Measurements from ENCODE around the gene FMNL1.
"Not testable (repeated sequence)": the region's sequence is repeated elsewhere in the genome, so short reads cannot be mapped to it uniquely, and the experiment has no call there.

FMNL1 gene

DNA sequence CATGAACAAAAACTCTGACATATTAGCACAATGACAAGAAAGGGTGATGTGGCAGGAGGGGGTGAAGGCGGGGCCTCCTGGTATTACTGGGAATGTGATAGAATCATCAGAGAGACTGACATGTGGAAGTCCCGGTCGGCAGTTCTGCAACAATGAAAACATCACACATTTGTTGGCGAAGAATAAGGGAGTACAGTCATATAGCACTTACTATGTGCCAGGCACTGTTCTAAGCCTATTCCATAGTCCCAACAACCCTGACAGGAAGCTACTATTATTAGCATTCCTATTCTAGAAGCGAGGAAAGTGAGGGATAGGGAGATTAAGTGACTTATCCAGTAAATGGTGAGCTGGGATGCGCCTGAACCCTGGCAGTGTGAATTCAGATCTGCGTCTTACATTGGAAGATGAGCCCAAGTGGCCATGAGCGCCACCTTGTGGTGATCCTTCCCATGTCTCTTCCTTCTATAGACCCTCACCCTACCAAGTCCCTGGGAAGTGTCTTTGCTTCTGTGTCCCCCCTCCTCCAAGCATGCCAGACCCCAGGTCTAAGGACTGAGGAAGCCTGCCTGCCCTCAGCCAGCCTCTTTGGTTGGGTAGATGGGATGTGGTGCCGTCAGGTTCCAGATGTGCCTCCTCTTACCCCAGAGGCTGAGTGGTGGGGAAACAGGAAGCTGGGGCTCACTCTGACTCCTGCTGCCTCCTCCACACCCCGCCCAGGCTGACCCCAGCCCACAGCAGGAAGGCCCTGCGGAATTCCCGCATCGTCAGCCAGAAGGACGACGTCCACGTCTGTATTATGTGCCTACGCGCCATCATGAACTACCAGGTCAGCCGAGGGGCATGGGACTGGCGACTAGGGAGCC, 14.0 kb downstream of the FMNL1 start:
- peak; percentile 64 for DNase-seq

- no peak for DNase-seq
Measured at GRCh38 chr17:45236282-45236606, 14.6 kb downstream of the FMNL1 start.

DNA sequence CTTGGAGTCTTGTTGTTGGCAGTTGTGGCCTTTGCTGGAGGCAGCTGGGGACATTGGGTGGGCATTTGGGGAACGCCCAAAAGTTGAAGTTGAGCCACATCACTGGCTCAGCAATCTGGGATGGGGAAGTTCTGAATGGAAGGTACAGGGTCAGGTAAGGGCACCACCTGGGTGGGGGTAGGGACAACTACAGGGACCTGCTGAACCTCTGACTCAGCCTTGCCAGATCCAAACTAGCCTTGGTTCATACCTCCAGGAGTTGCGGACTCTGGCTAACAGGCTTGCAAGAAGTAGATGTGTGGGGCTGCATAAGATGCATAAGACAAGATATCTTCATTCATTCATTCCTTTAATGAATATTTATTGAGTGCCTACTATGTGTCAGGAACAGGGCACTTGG, 16.0 kb downstream of the FMNL1 start:
- DNase-seq: no peak

DNA sequence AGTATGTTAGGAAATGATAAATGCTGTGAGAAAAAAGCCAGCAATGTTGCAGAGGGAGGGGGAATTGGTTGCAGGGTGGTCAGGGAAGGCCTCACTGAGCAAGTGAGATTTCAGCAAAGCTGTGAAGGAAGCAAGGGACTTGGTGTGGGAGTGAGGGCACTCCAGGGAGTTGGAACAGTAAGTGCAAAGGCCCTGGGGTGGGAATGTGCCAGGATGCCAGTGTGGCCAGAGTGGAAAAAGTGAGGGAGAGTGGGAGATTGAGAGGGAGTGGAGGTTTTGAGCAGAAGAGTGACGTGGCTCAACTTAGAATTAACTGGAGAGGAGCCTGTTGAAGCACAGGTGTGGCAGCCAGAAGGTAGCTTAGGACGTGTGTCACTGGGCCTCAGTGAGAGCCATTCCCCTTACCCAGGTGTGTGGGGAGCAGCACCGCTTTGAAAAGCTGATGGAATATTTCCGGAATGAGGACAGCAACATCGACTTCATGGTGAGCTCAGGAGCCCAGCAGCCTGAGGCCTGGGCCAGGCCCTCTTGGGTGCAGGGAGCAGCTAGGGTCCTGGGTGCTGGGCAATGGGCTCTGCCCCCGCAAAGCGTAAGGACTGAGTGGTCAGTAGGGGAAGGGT, 16.6 kb downstream of the FMNL1 start:
- DNase-seq: no peak

- no peak for DNase-seq
Measured at GRCh38 chr17:45240905-45241327, 19.2 kb downstream of the FMNL1 start.

DNA sequence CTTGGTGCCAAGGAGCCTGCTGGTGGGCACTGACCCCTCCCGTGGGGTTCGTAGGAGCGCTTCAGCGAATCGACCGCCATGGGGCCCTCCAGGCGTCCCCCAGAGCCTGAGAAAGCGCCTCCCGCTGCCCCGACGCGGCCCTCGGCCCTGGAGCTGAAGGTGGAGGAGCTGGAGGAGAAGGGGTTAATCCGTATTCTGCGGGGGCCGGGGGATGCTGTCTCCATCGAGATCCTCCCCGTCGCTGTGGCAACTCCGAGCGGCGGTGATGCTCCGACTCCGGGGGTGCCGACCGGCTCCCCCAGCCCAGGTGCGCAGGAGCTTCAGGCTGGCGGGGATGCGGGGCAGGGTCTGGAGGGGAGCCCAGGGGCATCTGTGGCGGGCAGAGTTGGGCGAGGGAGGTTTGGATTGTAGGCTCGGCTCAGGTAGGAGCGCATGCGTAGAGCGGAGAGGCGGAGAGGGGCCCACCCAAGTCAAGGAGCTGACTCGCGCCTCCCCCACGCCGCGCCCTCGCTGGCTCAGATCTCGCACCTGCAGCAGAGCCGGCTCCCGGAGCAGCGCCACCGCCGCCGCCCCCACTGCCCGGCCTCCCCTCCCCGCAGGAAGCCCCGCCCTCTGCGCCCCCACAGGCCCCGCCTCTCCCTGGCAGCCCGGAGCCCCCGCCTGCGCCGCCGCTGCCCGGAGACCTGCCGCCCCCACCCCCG, 19.8 kb downstream of the FMNL1 start:
- DNase-seq: no peak

DNA sequence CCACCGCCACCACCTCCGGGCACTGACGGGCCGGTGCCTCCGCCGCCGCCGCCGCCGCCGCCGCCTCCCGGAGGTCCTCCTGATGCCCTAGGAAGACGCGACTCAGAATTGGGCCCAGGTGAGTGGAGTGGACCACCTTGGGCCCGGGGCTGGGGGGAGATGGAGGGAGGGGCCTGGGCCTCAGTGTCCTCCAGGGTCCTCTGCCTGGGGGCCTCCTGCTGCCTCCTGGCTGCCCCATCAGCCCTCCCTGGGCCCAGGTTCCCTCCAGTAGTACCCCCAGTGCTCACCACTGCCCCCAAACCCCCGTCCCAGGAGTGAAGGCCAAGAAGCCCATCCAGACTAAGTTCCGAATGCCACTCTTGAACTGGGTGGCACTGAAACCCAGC, 20.3 kb downstream of the FMNL1 start:
- DNase-seq: no peak

DNA sequence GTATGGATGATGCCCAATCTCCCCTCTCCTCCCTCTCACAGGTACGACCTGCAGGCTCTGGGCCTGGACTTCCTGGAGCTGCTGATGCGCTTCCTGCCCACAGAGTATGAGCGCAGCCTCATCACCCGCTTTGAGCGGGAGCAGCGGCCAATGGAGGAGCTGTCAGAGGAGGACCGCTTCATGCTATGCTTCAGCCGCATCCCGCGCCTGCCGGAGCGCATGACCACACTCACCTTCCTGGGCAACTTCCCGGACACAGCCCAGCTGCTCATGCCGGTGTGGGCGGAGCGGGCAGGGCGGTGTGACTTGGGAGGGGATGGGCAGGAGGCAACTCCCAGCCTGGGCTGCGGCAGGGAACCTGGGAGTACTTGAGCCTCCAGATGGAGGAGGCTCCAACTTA, 22.1 kb downstream of the FMNL1 start:
- no peak for DNase-seq

- DNase-seq: no peak
Measured at GRCh38 chr17:45244725-45245656, 23.3 kb downstream of the FMNL1 start.

DNA sequence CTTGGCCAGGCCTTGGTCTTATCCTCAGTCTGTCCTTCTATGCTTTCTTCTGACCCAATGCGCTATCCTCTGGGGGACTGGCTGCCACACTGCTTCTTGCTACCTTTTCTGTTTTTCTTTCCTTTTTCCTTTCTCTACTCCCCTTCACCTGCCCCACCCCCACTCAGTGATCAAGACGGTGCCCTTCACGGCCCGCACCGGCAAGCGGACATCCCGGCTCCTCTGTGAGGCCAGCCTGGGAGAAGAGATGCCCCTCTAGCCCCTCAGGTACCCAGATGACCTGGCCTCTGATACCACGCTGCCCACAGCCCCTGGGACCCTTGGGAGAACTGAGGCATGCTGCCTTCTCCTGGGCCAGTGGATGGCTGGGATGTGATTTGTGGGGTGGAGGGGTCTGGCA, 24.7 kb downstream of the FMNL1 start:
- DNase-seq: no peak

- no peak for DNase-seq
Measured at GRCh38 chr17:45246861-45247428, 25.3 kb downstream of the FMNL1 start.

- DNase-seq: peak; percentile 37
Measured at GRCh38 chr17:45247429-45248131, 25.9 kb downstream of the FMNL1 start.

DNA sequence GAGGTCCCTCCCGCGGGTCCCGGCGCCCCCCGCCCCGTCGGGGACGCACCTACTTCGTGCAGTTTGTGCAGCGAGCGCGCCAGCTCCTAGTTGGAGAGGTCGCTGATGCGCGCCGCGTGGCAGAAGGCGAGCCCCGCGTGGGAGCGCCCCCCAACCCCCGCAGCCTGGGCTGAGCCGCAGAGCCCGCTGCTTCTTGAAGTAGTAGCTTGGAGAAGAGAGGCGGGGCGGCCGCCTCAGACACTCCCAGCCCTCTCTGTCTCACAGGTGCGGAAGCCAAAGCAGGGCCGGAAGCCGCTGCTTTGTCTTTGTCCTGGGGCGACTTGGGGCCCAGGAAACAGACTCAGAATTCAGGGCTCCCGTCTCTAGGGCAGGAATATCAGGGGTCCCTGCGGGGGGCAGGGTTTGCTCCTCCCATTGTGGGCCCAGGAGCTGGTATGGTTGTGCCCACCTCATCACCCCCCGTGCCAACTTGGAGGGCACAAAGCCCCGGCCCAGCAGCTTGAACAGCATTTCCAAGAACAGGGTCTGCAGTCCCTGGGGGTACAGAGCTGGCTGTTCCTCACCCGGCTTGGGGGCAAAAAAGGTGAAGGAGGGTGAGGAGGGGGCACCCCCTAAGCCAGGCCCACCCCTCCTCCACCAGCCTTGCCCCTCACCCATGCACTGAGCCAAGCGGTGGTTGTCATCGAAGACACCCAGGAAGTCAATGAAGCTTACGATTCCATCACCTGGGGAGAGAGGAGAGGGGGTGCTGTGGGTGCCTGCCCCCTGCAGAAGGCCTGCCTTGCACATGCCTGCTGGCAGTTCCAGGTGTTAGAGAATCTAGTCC, 26.7 kb downstream of the FMNL1 start:
- no peak for DNase-seq

- DNase-seq: no peak
Measured at GRCh38 chr17:45251931-45252330, 30.2 kb downstream of the FMNL1 start.

DNA sequence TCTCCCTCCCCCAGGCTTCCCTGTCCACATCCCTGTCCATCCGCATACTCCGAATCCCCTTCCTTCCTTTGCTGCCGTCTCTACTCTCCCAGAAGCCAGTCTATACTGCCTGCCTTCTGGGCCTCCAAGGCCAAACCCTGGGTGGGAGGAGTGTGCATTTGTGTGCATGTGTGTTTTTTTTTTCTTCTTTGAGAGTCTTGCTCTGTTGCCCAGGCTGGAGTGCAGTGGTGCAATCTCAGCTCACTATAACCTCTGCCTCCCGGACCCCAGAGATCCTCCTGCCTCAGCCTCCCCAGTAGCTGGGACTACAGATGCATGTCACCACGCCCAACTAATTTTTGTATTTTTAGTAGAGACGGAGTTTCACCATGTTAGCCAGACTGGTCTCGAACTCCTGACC, 31.6 kb downstream of the FMNL1 start:
- DNase-seq: not testable (repeated sequence)

DNA sequence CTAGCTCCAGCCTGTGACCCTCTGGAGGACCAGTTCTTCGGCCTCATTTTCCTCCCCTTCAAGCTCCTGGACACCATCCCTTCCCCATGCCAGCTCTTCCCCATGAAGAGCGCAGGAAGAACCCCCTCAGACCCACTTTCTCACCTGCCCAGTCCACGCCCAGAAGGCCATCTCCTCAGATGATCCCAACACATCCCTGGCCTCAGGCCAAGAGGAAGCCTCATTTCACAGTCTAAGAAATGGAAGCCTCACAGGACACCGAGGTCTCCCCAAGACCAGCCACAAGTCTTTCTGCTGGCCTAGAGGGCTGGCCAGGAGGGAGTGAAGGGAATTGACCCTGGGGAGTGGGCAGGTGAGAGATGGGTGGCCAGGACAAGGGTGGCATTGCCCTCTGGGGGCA, 32.2 kb downstream of the FMNL1 start:
- no peak for DNase-seq

DNA sequence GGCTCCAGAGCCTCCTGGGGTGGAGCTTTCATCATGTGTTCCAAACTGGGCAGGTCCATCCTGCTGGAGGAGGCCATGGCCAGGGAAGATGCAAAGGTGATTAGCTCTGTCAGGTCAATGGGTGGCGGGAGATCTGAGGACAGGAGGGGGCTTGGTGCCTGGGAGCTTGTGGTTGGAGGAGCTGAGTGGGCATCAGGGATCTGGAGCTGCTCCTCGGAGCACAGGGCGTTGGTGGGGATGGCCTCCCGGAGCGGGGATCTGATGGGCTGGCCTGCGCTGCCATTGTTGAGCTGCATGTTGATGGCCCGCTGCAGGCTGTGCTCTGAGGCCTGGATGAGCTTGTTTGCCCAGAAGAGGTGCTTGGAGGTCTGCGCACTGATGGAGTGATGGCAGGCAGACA, 33.7 kb downstream of the FMNL1 start:
- no peak for DNase-seq

DNA sequence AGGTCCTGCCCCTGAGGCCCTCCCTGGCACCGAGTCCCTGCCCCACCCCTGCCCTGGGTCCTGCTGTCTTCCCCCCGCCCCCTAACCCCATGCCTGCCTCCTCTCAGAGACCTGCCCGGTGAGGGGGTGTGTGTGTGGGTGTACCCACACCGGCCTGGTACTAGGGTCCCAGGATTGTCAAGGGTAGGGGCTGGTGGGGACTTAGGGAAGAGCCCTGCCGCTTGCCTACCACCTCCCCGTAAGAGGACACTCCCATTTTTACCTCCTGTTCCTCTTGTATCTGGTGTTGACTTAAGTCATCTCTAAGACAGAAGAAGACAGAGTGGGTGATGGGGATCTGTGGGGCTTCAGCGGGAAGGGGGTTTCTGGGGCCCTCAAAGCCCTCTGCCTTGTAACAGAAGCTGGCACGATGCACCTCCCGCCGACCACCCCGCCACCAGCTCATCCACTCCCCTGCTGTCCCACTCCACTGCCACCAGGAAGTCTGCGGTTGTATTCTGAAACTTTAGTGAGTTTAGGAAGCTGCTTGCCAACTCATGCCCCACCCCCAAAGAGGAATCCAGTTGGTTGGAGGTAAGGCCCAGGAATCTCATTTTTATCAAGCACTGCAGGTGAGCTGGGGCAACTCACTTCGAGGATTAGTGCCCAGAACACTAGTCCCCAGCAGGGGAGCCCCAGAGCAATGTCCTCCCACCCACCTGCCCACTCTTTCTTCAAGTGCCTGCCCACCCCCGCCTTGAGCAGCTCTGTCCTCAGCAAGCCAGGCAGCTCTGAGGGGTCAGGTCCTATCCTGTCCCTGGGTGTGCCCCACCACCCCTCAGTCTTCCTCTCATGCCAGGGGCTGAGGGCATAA, 34.7 kb downstream of the FMNL1 start:
- no peak for DNase-seq

- DNase-seq: no peak
Measured at GRCh38 chr17:45257115-45257514, 35.4 kb downstream of the FMNL1 start.

DNA sequence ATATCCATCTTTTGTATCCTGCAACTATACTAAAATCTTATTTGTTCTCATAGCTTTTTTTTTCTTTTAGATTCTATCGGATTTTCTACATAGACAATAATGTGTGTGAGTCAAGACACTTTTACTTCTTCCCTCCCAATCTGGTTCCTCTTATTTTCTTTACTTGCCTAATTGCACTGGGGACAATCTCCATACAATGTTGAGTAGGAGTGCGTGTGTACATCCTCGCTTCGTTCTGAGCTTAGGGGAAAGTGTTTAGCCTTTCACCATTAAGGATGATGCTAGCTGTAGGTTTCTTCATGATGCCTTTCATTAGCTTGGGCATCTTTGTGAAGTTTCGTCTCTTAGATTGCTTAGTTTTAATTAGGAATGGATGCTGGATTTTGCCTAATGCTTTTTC, 37.3 kb downstream of the FMNL1 start:
- no peak for DNase-seq
